ENCODE results near the gene IL17D. TPM values are rescaled to one million over a fixed set of nuclear protein-coding genes. Genes with fewer than 3 reads are reported as not detected.

IL17D gene
- total and polyA plus RNA-seq, 2 donors (not counting 3 experiments of a cell fraction or from before 2014, with no cell fraction given), result 4.0 to 6.1 TPM

- CTCF ChIA-PET, result interaction anchor here (1.2 kb wide), 1 partner anchor 84 kb away, joined by 4 read pairs; no protein-coding TSS in a partner anchor
- Histone ChIP-seq H3K36me3 (ENCODE audit: control insufficient read depth in 2 of 2, extremely low read depth in 1 of 2, insufficient read depth in 2 of 2, low read length in 2 of 2) (no peaks in the 10 kb centered on the region), H4K20me1 (replicated peaks; ENCODE audit: control insufficient read depth, extremely low read depth, insufficient read depth, low read length) (no peaks in the 10 kb centered on the region), H3K4me3 (replicated peaks in 1 of 3; ENCODE audit: insufficient read depth in 1 of 3, low read depth in 1 of 3, low read length in 3 of 3) (no peak overlapping the region), H3K9me1 (replicated peaks; ENCODE audit: control insufficient read depth, extremely low read depth, insufficient read depth, low read length) (no peaks in the 10 kb centered on the region), H3K9me3 (replicated peaks; ENCODE audit: control insufficient read depth, insufficient read depth, low read length) (no peaks in the 10 kb centered on the region), H3K27me3 (ENCODE audit: control insufficient read depth in 2 of 2, insufficient read depth in 2 of 2, low read length in 2 of 2) (no peaks in the 10 kb centered on the region), H2AFZ (ENCODE audit: low read depth, low read length) (no peak overlapping the region), H3K9ac (replicated peaks; ENCODE audit: extremely low read depth, insufficient read depth, low read length) (no peak overlapping the region), H3K4me2 (ENCODE audit: insufficient read depth, low read length) (no peak overlapping the region), H3K79me2 (ENCODE audit: control insufficient read depth, insufficient read depth, low read length) (no peaks in the 10 kb centered on the region), H3K27ac (ENCODE audit: insufficient read depth, low read depth, low read length) (no peak overlapping the region), H3K4me1 (ENCODE audit: control insufficient read depth, extremely low read depth, insufficient read depth, low read length) (peaks cover 8% of the 10 kb centered on the region)
- TF ChIP-seq EZH2 (IDR thresholded peaks at IDR 0.05; ENCODE audit: borderline replicate concordance, low read depth, low read length, severe bottlenecking) (no peak), JUN (IDR thresholded peaks at IDR 0.05; ENCODE audit: borderline replicate concordance, insufficient read depth, insufficient read length, low read depth) (no peak), MYC (IDR thresholded peaks at IDR 0.05; ENCODE audit: low read depth, low read length) (no peak), POLR2AphosphoS5 (IDR thresholded peaks at IDR 0.05; ENCODE audit: insufficient read depth, low read depth, low read length) (no peak), FOS (IDR thresholded peaks at IDR 0.05; ENCODE audit: borderline replicate concordance, insufficient read depth, low read length) (no peak), POLR2A (IDR thresholded peaks at IDR 0.05; ENCODE audit: low read depth, low read length) (no peak), GATA2 (IDR thresholded peaks at IDR 0.05; ENCODE audit: insufficient read depth, insufficient read length, low read depth, low read length) (no peak)
- TF ChIP-seq, protein P1, sequence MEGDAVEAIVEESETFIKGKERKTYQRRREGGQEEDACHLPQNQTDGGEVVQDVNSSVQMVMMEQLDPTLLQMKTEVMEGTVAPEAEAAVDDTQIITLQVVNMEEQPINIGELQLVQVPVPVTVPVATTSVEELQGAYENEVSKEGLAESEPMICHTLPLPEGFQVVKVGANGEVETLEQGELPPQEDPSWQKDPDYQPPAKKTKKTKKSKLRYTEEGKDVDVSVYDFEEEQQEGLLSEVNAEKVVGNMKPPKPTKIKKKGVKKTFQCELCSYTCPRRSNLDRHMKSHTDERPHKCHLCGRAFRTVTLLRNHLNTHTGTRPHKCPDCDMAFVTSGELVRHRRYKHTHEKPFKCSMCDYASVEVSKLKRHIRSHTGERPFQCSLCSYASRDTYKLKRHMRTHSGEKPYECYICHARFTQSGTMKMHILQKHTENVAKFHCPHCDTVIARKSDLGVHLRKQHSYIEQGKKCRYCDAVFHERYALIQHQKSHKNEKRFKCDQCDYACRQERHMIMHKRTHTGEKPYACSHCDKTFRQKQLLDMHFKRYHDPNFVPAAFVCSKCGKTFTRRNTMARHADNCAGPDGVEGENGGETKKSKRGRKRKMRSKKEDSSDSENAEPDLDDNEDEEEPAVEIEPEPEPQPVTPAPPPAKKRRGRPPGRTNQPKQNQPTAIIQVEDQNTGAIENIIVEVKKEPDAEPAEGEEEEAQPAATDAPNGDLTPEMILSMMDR (IDR thresholded peaks at IDR 0.05; ENCODE audit: extremely low read depth in 1 of 2, insufficient read depth in 1 of 2, low read depth in 1 of 2, low read length in 2 of 2), result no peak
- TF ChIP-seq, protein P2, sequence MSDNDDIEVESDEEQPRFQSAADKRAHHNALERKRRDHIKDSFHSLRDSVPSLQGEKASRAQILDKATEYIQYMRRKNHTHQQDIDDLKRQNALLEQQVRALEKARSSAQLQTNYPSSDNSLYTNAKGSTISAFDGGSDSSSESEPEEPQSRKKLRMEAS (IDR thresholded peaks at IDR 0.05; ENCODE audit: insufficient read depth, insufficient read length), result no peak
- intact Hi-C loops (cut with micrococcal nuclease), result loop anchor here (10.0 kb wide), 1 partner anchor 175 kb away; the partner anchor contains the start of gene CRYL1
- DNase-seq (ENCODE audit: low read depth, low spot score), result no peak
- dilution Hi-C loops (cut with MboI; ENCODE audit: extremely low pct_ligation_motif_present, low sequenced_read_pairs), result no loop called here
- no TSS peak for BruUV-seq (replicated peaks)
- FAIRE-seq, result no peak
- POLR2A ChIA-PET, result no interaction called here
These were observed 3.2 kb upstream of the IL17D start for GRCh38 chr13:20700288-20700687.
